Testis (tissue), 3 donors: ENCODE measurements around the gene TRIM46. TPM values are rescaled to one million over a fixed set of nuclear protein-coding genes. Genes with fewer than 3 reads are reported as not detected.
A peak's percentile ranks its signal among the peaks of the same experiment; 100 is the strongest.
"Not testable (repeated sequence)": the region's sequence is repeated elsewhere in the genome, so short reads cannot be mapped to it uniquely, and the experiment has no call there.

Experiments used
- DNase-seq: peaks from one replicate; pipeline ENCODE4 v3.0.0-alpha.2; 2019
- H3K27ac ChIP-seq, 2 donors: fragments of 200-600 bp; sonication (generic); one replicate each; pipeline ENCODE4 v1.5.1; 2019
- H3K27me3 ChIP-seq: fragments of 200-600 bp; sonication (generic); one replicate; pipeline ENCODE4 v1.5.1; 2019
- H3K36me3 ChIP-seq: fragments of 200-600 bp; sonication (generic); one replicate; pipeline ENCODE4 v1.5.1; 2017; ENCODE audit warnings: low read depth; ENCODE audit errors: missing control alignments
- H3K4me1 ChIP-seq: fragments of 200-600 bp; sonication (generic); one replicate; pipeline ENCODE4 v1.5.1; 2019
- H3K4me3 ChIP-seq, 2 donors: fragments of 200-600 bp; sonication (generic); one replicate each; pipeline ENCODE4 v1.5.1; 2017 to 2019
- H3K9me3 ChIP-seq: fragments of 200-600 bp; sonication (generic); one replicate; pipeline ENCODE4 v1.5.1; 2017
- CTCF ChIP-seq, 3 experiments: fragments of 450-650 bp in 2 of 3; fragments of 200-600 bp in 1 of 3; sonication (generic) in 1 of 3; IDR thresholded peaks; one replicate each; pipeline ENCODE4 v1.5.1; 2016 to 2019; ENCODE audit warnings: antibody characterized with exemption in 3 of 3, mild to moderate bottlenecking in 2 of 3, moderate library complexity in 1 of 3
- POLR2A ChIP-seq: fragments of 450-650 bp; IDR thresholded peaks from one replicate; pipeline ENCODE4 v1.6.1; 2017; ENCODE audit warnings: antibody characterized with exemption, mild to moderate bottlenecking, moderate library complexity
- WGBS, 2 donors: methylation state at CpG; one replicate each; pipeline ENCODE4 v1.1.5; 2018; 5-methylcytosine and 5-hydroxymethylcytosine counted together
- intact Hi-C: fragments of 100-400 bp; cut with DNase I; formaldehyde crosslinking; loops from one replicate; pipeline ENCODE4 v1.15.1; 2023; ENCODE audit warnings: low total_unique reads
- polyA plus RNA-seq: library from polyadenylated mRNA; stranded (reverse); fragments of 350-450 nt; fragmentation: Illumina TruSeq; extraction: RNeasy Lipid Tissue Mini Kit (QIAGEN cat#74804); gene quantifications from one replicate; pipeline ENCODE4 v1.2.3, GENCODE V29; 2014; ENCODE audit warnings: low read depth, low replicate concordance; ENCODE audit not compliant: insufficient read depth
- total RNA-seq, 2 donors: library from RNA; depleted of rRNA; stranded (reverse); fragments of >200 nt; gene quantifications; one replicate each; pipeline ENCODE4 v1.2.3, GENCODE V29; 2016

TRIM46 gene
- total and polyA plus RNA-seq, 3 donors from 2014 or later, result 3.7 to 4.0 (median 3.9) TPM

GRCh38 chr1:155187456-155187891, 13.8 kb downstream of the TRIM46 start:
- intact Hi-C loops, result no loop called here
- no peak for DNase-seq
- no peak overlapping the region for H3K27ac ChIP-seq
- no peak overlapping the region for H3K4me3 ChIP-seq
- no peaks in the 10 kb centered on the region for H3K27me3 ChIP-seq
- no peaks in the 10 kb centered on the region for H3K36me3 ChIP-seq
- H3K4me1 ChIP-seq, result no peaks in the 10 kb centered on the region
- WGBS, 2 donors, result 71 to 79% methylated on average over 14 to 16 of the region's 16 CpGs
- no peaks in the 10 kb centered on the region for H3K9me3 ChIP-seq
- no peak for TF ChIP-seq POLR2A
- no peak for TF ChIP-seq CTCF (IDR thresholded peaks at IDR 0.05)

GRCh38 chr1:155188268-155188667, 14.6 kb downstream of the TRIM46 start:
- H3K27ac ChIP-seq, result no peak overlapping the region
- WGBS, 2 donors, result 89 to 91% methylated on average over 6 of the region's 14 CpGs
- TF ChIP-seq POLR2A (no peak), CTCF (IDR thresholded peaks at IDR 0.05) (no peak)
- no peak for DNase-seq
- intact Hi-C loops, result no loop called here
- no peaks in the 10 kb centered on the region for H3K27me3 ChIP-seq
- no peaks in the 10 kb centered on the region for H3K36me3 ChIP-seq
- no peaks in the 10 kb centered on the region for H3K9me3 ChIP-seq
- H3K4me1 ChIP-seq, result peaks cover 8% of the 10 kb centered on the region
- H3K4me3 ChIP-seq, result no peak overlapping the region

- intact Hi-C loops, DNase-seq, H3K36me3 ChIP-seq, H3K9me3 ChIP-seq, H3K27ac ChIP-seq, H3K27me3 ChIP-seq, H3K4me3 ChIP-seq: not testable (repeated sequence)
- peaks cover 11% of the 10 kb centered on the region for H3K4me1 ChIP-seq
- WGBS, 2 donors, result 93 to 100% methylated on average over 8 to 15 of the region's 45 CpGs
Measured at GRCh38 chr1:155189926-155190325, 16.3 kb downstream of the TRIM46 start.

GRCh38 chr1:155191904-155192303, 18.3 kb downstream of the TRIM46 start:
- 85 to 100% methylated on average over 8 to 14 of the region's 17 CpGs for WGBS, 2 donors
- TF ChIP-seq CTCF (IDR thresholded peaks at IDR 0.05), result no peak
- TF ChIP-seq POLR2A, result no peak
- no peaks in the 10 kb centered on the region for H3K27me3 ChIP-seq
- H3K27ac ChIP-seq, result no peak overlapping the region
- H3K36me3 ChIP-seq, result no peaks in the 10 kb centered on the region
- no peak for DNase-seq
- no peak overlapping the region for H3K4me3 ChIP-seq
- peaks cover 11% of the 10 kb centered on the region for H3K4me1 ChIP-seq
- H3K9me3 ChIP-seq, result no peaks in the 10 kb centered on the region
- intact Hi-C loops, result no loop called here

GRCh38 chr1:155192346-155193274, 19.0 kb downstream of the TRIM46 start:
- Histone ChIP-seq H3K36me3 (no peaks in the 10 kb centered on the region), H3K4me3 (peak overlapping the region; percentile 59), H3K4me1 (peaks cover 11% of the 10 kb centered on the region), H3K27me3 (no peaks in the 10 kb centered on the region), H3K27ac (peak overlapping the region; percentile 73 to 88), H3K9me3 (no peaks in the 10 kb centered on the region)
- intact Hi-C loops, result no loop called here
- no peak for TF ChIP-seq POLR2A
- no peak for TF ChIP-seq CTCF (IDR thresholded peaks at IDR 0.05)
- DNase-seq, result no peak
- 48 to 52% methylated on average over 13 to 20 of the region's 20 CpGs for WGBS, 2 donors
